GM12892 (cell line): Measurements from ENCODE around the gene TMTC1.

Source experiments
- POLR2A ChIP-seq: IDR thresholded peaks from 2 replicates; pipeline ENCODE4 v1.6.1; 2011; ENCODE audit warnings: low read depth, low read length, control low read depth
- POLR2AphosphoS5 ChIP-seq: IDR thresholded peaks from 2 replicates; pipeline ENCODE4 v1.6.1; 2011; ENCODE audit warnings: low read depth, low read length, control low read depth
- TAF1 ChIP-seq: IDR thresholded peaks from 2 replicates; pipeline ENCODE4 v1.6.1; 2011; ENCODE audit warnings: low read depth, mild to moderate bottlenecking, control low read depth, low read length, borderline replicate concordance

DNA sequence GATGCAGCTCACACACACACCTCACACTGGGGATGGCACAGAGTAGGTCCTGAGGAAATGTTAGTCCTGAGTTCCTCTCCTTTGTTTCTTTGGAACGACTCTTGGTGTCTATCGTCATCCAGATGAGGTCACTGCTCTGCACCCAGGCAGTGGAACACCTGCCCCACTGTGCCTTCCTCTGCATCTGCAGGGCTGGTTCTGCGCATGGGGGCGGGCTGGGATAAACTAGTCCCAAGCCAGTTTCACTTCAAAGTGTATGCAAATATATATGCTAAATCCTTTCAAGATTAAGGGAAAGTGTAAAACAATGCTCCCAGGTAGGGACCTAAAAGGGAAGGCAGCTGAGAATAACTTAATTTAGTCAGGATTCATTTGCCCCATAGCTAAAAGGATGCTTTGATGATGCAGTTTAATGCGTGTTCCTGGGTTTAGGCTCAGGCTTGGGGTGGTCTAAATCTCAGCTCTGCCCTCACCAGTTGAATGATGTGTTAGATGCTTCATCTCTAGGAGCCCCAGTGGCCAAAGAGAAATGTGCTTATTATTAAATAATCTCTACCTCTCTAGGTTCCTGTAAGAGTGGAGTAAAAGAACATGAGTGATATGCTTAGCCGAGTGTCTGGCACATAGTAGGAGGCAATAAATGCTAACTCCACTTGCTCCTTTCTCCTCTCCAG, 239.2 kb downstream of the TMTC1 start:
- no peak for TF ChIP-seq TAF1
- TF ChIP-seq POLR2AphosphoS5 = no peak
- TF ChIP-seq POLR2A = no peak
